Endothelial cell of umbilical vein (primary cell): ENCODE measurements around the gene STAC2. TPM values are rescaled to one million over a fixed set of nuclear protein-coding genes. Genes with fewer than 3 reads are reported as not detected.

Source experiments
- BruUV-seq: library from RNA; stranded (reverse); fragments of 400-500 nt; replicated peaks from 2 replicates; lab custom pipeline; 2021; lab: Mats Ljungman, UMichigan
- CTCF ChIA-PET: fragments of 300-600, 350-600 bp; sonication (Branson Sonifier 250); formaldehyde crosslinking; loops from one replicate; lab custom pipeline; 2021; ENCODE audit warnings: antibody characterized with exemption, inconsistent platforms; lab: Charles Lee
- POLR2A ChIA-PET: fragments of 300-600, 350-600 bp; sonication (Branson Sonifier 250); formaldehyde crosslinking; loops from one replicate; lab custom pipeline; 2021; ENCODE audit warnings: antibody characterized with exemption, inconsistent platforms; lab: Charles Lee
- DNase-seq: peaks from one replicate; pipeline ENCODE4 v3.0.0-alpha.2; 2011; ENCODE audit warnings: low read depth, low spot score
- FAIRE-seq: peaks from 2 replicates; lab custom pipeline; 2011; peaks lifted over from hg19 to GRCh38; lab: Jason Lieb, UNC
- H2AFZ ChIP-seq: 2 replicates; pipeline ENCODE4 v1.6.0; 2012; ENCODE audit warnings: low read depth, low read length, control low read depth, inconsistent platforms
- H3K27ac ChIP-seq: 2 replicates; pipeline ENCODE4 v1.5.1; 2011; ENCODE audit warnings: low read depth, mild to moderate bottlenecking, control low read depth, low read length, moderate library complexity; ENCODE audit not compliant: insufficient read depth
- H3K27me3 ChIP-seq, 2 experiments: 2 replicates each; pipeline versions ENCODE4 v1.6.0 to v1.6.1; 2011; ENCODE audit warnings: low read length in 2 of 2, mixed read lengths in 1 of 2; ENCODE audit not compliant: control insufficient read depth in 2 of 2, insufficient read depth in 2 of 2
- H3K36me3 ChIP-seq, 2 experiments: 2 replicates in 1 of 2; 3 replicates in 1 of 2; pipeline ENCODE4 v1.5.1; 2011; ENCODE audit warnings: low read length in 2 of 2, mild to moderate bottlenecking in 1 of 2, moderate library complexity in 1 of 2; ENCODE audit not compliant: control insufficient read depth in 2 of 2, insufficient read depth in 2 of 2; ENCODE audit errors: extremely low read depth in 1 of 2
- H3K4me1 ChIP-seq: 3 replicates; pipeline ENCODE4 v1.5.1; 2011; ENCODE audit warnings: mild to moderate bottlenecking, low read length; ENCODE audit not compliant: control insufficient read depth, insufficient read depth; ENCODE audit errors: extremely low read depth
- H3K4me2 ChIP-seq: 2 replicates; pipeline ENCODE4 v1.6.1; 2011; ENCODE audit warnings: low read length, control low read depth, mixed read lengths; ENCODE audit not compliant: insufficient read depth
- H3K4me3 ChIP-seq, 3 experiments: fragments of 200-600 bp in 1 of 3; sonication (generic), shearing (Covaris generic) in 1 of 3; replicated peaks in 1 of 3; 2 replicates each; pipeline ENCODE4 v1.5.1; 2011 to 2016; ENCODE audit warnings: control low read depth in 3 of 3, low read length in 3 of 3, mild to moderate bottlenecking in 2 of 3, inconsistent platforms in 1 of 3, low read depth in 1 of 3, moderate library complexity in 1 of 3; ENCODE audit not compliant: insufficient read depth in 1 of 3
- H3K79me2 ChIP-seq: 2 replicates; pipeline ENCODE4 v1.6.0; 2012; ENCODE audit warnings: low read length, inconsistent platforms; ENCODE audit not compliant: control insufficient read depth, insufficient read depth
- H3K9ac ChIP-seq: replicated peaks from 2 replicates; pipeline ENCODE3; 2011; ENCODE audit warnings: low read length, control low read depth; ENCODE audit not compliant: insufficient read depth; ENCODE audit errors: extremely low read depth
- H3K9me1 ChIP-seq: replicated peaks from 3 replicates; pipeline ENCODE4 v1.6.0; 2011; ENCODE audit warnings: mild to moderate bottlenecking, low read length; ENCODE audit not compliant: control insufficient read depth, insufficient read depth; ENCODE audit errors: extremely low read depth
- H3K9me3 ChIP-seq: replicated peaks from 2 replicates; pipeline ENCODE4 v1.5.1; 2012; ENCODE audit warnings: low read length, inconsistent platforms; ENCODE audit not compliant: control insufficient read depth, insufficient read depth
- H4K20me1 ChIP-seq: replicated peaks from 2 replicates; pipeline ENCODE3; 2011; ENCODE audit warnings: mild to moderate bottlenecking, low read length; ENCODE audit not compliant: control insufficient read depth, insufficient read depth; ENCODE audit errors: extremely low read depth
- CTCF ChIP-seq, 2 donors: IDR thresholded peaks; 1 replicate in 1 of 2; 2 replicates in 1 of 2; pipeline ENCODE4 v1.5.1; 2011; ENCODE audit warnings: low read length in 2 of 2, mild to moderate bottlenecking in 2 of 2, moderate library complexity in 2 of 2, control low read depth in 1 of 2, inconsistent platforms in 1 of 2, low read depth in 1 of 2; ENCODE audit not compliant: insufficient read depth in 1 of 2; ENCODE audit errors: extremely low read depth in 1 of 2
- EZH2 ChIP-seq: IDR thresholded peaks from 2 replicates; pipeline ENCODE4 v1.6.1; 2012; ENCODE audit warnings: borderline replicate concordance, low read depth, mild to moderate bottlenecking, moderate library complexity, low read length, inconsistent platforms; ENCODE audit not compliant: severe bottlenecking
- FOS ChIP-seq: IDR thresholded peaks from 2 replicates; pipeline ENCODE4 v1.6.1; 2011; ENCODE audit warnings: mild to moderate bottlenecking, low read length, moderate library complexity, borderline replicate concordance; ENCODE audit not compliant: insufficient read depth
- GATA2 ChIP-seq: IDR thresholded peaks from 2 replicates; pipeline ENCODE4 v1.7.0; 2011; ENCODE audit warnings: low read depth, mild to moderate bottlenecking, moderate library complexity, mixed read lengths, low read length; ENCODE audit not compliant: insufficient read length, insufficient read depth
- JUN ChIP-seq: IDR thresholded peaks from 2 replicates; pipeline ENCODE4 v1.6.1; 2011; ENCODE audit warnings: borderline replicate concordance, low read depth; ENCODE audit not compliant: insufficient read length, insufficient read depth
- MAX ChIP-seq: IDR thresholded peaks from 2 replicates; pipeline ENCODE4 v1.6.1; 2011; ENCODE audit not compliant: insufficient read depth, insufficient read length
- MYC ChIP-seq: IDR thresholded peaks from one replicate; pipeline ENCODE4 v1.6.1; 2011; ENCODE audit warnings: mild to moderate bottlenecking, low read depth, low read length
- POLR2AphosphoS5 ChIP-seq: IDR thresholded peaks from 2 replicates; pipeline ENCODE4 v1.6.1; 2012; ENCODE audit warnings: low read depth, mild to moderate bottlenecking, control low read depth, low read length, moderate library complexity; ENCODE audit not compliant: insufficient read depth
- dilution Hi-C: fragments of 300-500 bp; cut with MboI; formaldehyde crosslinking; loops from one replicate; pipeline ENCODE4 v1.15.0; 2019; ENCODE audit warnings: low sequenced_read_pairs; ENCODE audit not compliant: extremely low pct_ligation_motif_present
- intact Hi-C: fragments of 100-400 bp; cut with micrococcal nuclease; formaldehyde crosslinking; loops from one replicate; pipeline ENCODE4 v1.10.0; 2022
- polyA plus RNA-seq, 4 experiments: library from polyadenylated mRNA; depleted of rRNA in 3 of 4; stranded (reverse) in 3 of 4; unstranded in 1 of 4; fragments of >200 nt; gene quantifications; 2 replicates each; pipeline versions ENCODE4 v1.2.1 to v1.2.3, GENCODE V29; 2011 to 2012; ENCODE audit warnings: missing spikeins in 1 of 4
- total RNA-seq: library from RNA; stranded (reverse); gene quantifications from 2 replicates; pipeline ENCODE4 v1.2.3, GENCODE V29; 2021

The STAC2 gene
- total and polyA plus RNA-seq, 2 donors (not counting 3 experiments of a cell fraction or from before 2014, with no cell fraction given): not detected

DNA sequence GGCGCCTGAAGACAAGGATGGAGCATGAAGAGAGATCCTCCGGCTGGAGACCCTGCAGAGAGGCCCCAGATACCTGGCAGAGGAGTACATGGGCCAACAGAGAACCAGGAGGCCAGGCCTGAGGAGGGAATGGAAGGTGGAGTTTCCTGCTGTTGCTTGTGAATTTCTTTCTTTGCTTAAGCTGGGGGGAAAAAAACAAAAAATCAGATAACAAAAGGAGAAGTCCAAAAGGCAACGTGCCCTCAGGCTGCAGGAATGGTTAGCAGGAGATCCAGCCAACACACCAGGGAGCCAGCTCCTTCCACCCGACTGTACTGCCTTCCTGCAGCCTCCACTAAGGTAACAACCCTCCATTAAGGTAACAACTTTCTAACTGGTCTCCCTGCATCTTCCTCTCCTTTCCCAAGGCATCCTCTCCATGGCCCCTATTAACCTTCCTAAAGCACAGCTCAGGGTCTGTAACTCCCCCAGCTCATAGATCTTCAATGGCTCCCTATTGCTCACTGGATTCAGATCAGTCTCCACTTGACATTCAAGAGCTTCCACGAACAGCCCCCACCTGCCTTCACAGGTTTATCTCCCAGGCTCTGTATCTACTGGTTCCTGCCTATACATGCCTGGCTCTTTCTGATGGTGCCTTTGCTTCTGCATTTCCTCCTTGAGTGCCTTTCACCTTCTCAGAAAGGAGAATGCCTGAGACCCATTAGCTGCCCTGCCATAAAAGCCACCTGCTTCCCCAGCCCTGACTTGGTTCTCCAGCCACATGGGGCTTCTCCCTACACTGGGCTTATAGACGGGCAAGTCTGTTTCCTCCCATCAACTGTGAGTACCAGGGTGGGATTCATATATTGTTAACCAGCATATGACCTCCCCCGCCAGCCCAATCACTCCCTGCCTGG is 59.1 kb downstream of the STAC2 start:
- CTCF ChIA-PET: interaction anchor here (1.8 to 6.0 kb wide), 4 partner anchors 8 to 184 kb away, joined by 8 to 121 read pairs (median 48); partner anchors contain the start of gene PLXDC1
- POLR2A ChIA-PET: interaction anchor here (0.6 kb wide), 1 partner anchor 186 kb away, joined by 3 read pairs; no protein-coding TSS in a partner anchor

More for the DNA sequence above, 59.1 kb downstream of the STAC2 start:
- peaks cover 23 to 27% of the 10 kb centered on the region in 2 experiments for H3K27me3 ChIP-seq
- no peaks in the 10 kb centered on the region for H3K9me1 ChIP-seq
- DNase-seq (no peak), FAIRE-seq (no peak)
- no peak overlapping the region for H3K27ac ChIP-seq
- H3K79me2 ChIP-seq: no peaks in the 10 kb centered on the region
- dilution Hi-C loops: no loop called here
- no peak overlapping the region for H3K9ac ChIP-seq
- no TSS peak for BruUV-seq
- no peak overlapping the region for H2AFZ ChIP-seq
- intact Hi-C loops: no loop called here
- no peak for TF ChIP-seq GATA2
- no peak for TF ChIP-seq MAX
- no peak for TF ChIP-seq EZH2
- TF ChIP-seq CTCF (IDR thresholded peaks at IDR 0.05; ENCODE audit: extremely low read depth in 1 of 2, insufficient read depth in 1 of 2, low read depth in 1 of 2, low read length in 2 of 2): no peak
- TF ChIP-seq MYC: no peak
- no peak for TF ChIP-seq JUN
- TF ChIP-seq FOS: no peak
- TF ChIP-seq POLR2AphosphoS5: no peak
- no peaks in the 10 kb centered on the region for H3K9me3 ChIP-seq
- H3K4me1 ChIP-seq: peaks cover 5% of the 10 kb centered on the region
- no peak overlapping the region for H3K4me3 ChIP-seq
- no peaks in the 10 kb centered on the region for H3K36me3 ChIP-seq
- no peaks in the 10 kb centered on the region for H4K20me1 ChIP-seq
- no peak overlapping the region for H3K4me2 ChIP-seq
